ENCODE data around the gene CNIH4. TPM values are rescaled to one million over a fixed set of nuclear protein-coding genes. Genes with fewer than 3 reads are reported as not detected.

Gene CNIH4
- polyA plus RNA-seq, 2 of the 4 experiments (the other 2 are of a cell fraction) = 102 to 104 TPM

- TF ChIP-seq SREBF2 (IDR thresholded peaks at IDR 0.05) = no peak
- TF ChIP-seq CBX2 (IDR thresholded peaks at IDR 0.05; ENCODE audit: borderline replicate concordance, low read depth) = no peak
- TF ChIP-seq RNF2 (IDR thresholded peaks at IDR 0.05; ENCODE audit: borderline replicate concordance, low read depth) = no peak
- no peak for TF ChIP-seq HOXA7 (CRISPR knock-in tag; IDR thresholded peaks at IDR 0.05)
- TF ChIP-seq ZSCAN20 (CRISPR knock-in tag; IDR thresholded peaks at IDR 0.05) = no peak
- TF ChIP-seq USF2 (IDR thresholded peaks at IDR 0.05) = no peak
Measured at GRCh38 chr1:224325959-224326358, 30.7 kb upstream of the CNIH4 start (continued).

- no peak for FAIRE-seq
- Histone ChIP-seq H3K4me3 (peak overlapping the region; percentile 80), H3K4me2 (peak overlapping the region; percentile 87), H3K27ac (peak overlapping the region in 1 of 2 experiments; percentile 95; a peak in 1 of 6 replicates), H3K4me1 (peaks cover 13% of the 10 kb centered on the region), H3K9me3 (no peaks in the 10 kb centered on the region)
- ChIA-PET POLR2A (interaction anchor here (2.1 kb wide), 1 partner anchor 146 kb away, joined by 11 read pairs; the partner anchor contains the start of gene DEGS1), CTCF (interaction anchor here (1.9 kb wide), 1 partner anchor 212 kb away, joined by 15 read pairs; no protein-coding TSS in a partner anchor)
- WGBS (ENCODE audit: missing lambda C conversion rate) = 88% methylated on average over 6 of the region's 6 CpGs
- TF ChIP-seq MAFK (IDR thresholded peaks at IDR 0.05; ENCODE audit: partially characterized antibody) (peak; percentile 60), FOSB (CRISPR knock-in tag; IDR thresholded peaks at IDR 0.05) (no peak), EHMT2 (IDR thresholded peaks at IDR 0.05; ENCODE audit: low read depth) (no peak), KDM5A (IDR thresholded peaks at IDR 0.05) (no peak)
- no peak for DNase-seq (ENCODE audit: low read depth in 1 of 2, low spot score in 1 of 2)
- no peak for ATAC-seq
Measured at GRCh38 chr1:224328644-224329043, 28.0 kb upstream of the CNIH4 start.

- Histone ChIP-seq H3K4me3 (peak overlapping the region; percentile 80), H3K4me1 (peaks cover 13% of the 10 kb centered on the region), H3K4me2 (peak overlapping the region; percentile 87), H3K9me3 (no peaks in the 10 kb centered on the region), H3K27ac (peak overlapping the region; percentile 92 to 95)
- FAIRE-seq = no peak
- ATAC-seq = no peak
- no peak for DNase-seq (ENCODE audit: low read depth in 1 of 2, low spot score in 1 of 2)
- no peak for TF ChIP-seq NPAS2 (CRISPR knock-in tag; IDR thresholded peaks at IDR 0.05; ENCODE audit: borderline replicate concordance)
- no peak for TF ChIP-seq MAX (IDR thresholded peaks at IDR 0.05)
- TF ChIP-seq MYC (IDR thresholded peaks at IDR 0.05; ENCODE audit: borderline replicate concordance, low read length) = no peak
- TF ChIP-seq ZNF302 (CRISPR knock-in tag; IDR thresholded peaks at IDR 0.05) = no peak
- TF ChIP-seq CHD2 (IDR thresholded peaks at IDR 0.05; ENCODE audit: low read length, partially characterized antibody) = no peak
- TF ChIP-seq CBX8 (IDR thresholded peaks at IDR 0.05) = no peak
- TF ChIP-seq FOSL2 (IDR thresholded peaks at IDR 0.05) = no peak
- no peak for TF ChIP-seq FOSL2 (CRISPR knock-in tag; IDR thresholded peaks at IDR 0.05)
- TF ChIP-seq USF2 (IDR thresholded peaks at IDR 0.05) = no peak
- TF ChIP-seq KDM1A (IDR thresholded peaks at IDR 0.05; ENCODE audit: low read depth) = no peak
- TF ChIP-seq KDM5A (IDR thresholded peaks at IDR 0.05) = no peak
- no peak for TF ChIP-seq RNF2 (IDR thresholded peaks at IDR 0.05; ENCODE audit: borderline replicate concordance, low read depth)
- TF ChIP-seq ZC3H11A (IDR thresholded peaks at IDR 0.05) = no peak
- no peak for TF ChIP-seq CTCF (IDR thresholded peaks at IDR 0.05)
- TF ChIP-seq CHD4 (IDR thresholded peaks at IDR 0.05; ENCODE audit: borderline replicate concordance) = no peak
- no peak for TF ChIP-seq PHF8 (IDR thresholded peaks at IDR 0.05; ENCODE audit: borderline replicate concordance, low read depth)
- TF ChIP-seq PBX3 (IDR thresholded peaks at IDR 0.05) = no peak
- no peak for TF ChIP-seq CBX2 (IDR thresholded peaks at IDR 0.05; ENCODE audit: borderline replicate concordance, low read depth)
- CTCF ChIA-PET = interaction anchor here (1.3 to 1.9 kb wide), 2 partner anchors 9 to 213 kb away, joined by 3 to 15 read pairs; no protein-coding TSS in a partner anchor
- under 1% methylated on average over 7 of the region's 7 CpGs for WGBS (ENCODE audit: missing lambda C conversion rate)
- POLR2A ChIA-PET = interaction anchor here (0.5 to 2.1 kb wide), 6 partner anchors 11 to 158 kb away, joined by 3 to 11 read pairs (median 3); partner anchors contain the start of gene DEGS1
Measured at GRCh38 chr1:224329484-224329841, 27.2 kb upstream of the CNIH4 start.
